CD4-positive, alpha-beta T cell (primary cell): ENCODE measurements around the gene ELF5. TPM values are rescaled to one million over a fixed set of nuclear protein-coding genes. Genes with fewer than 3 reads are reported as not detected.

Source experiments
- ATAC-seq: fragments of 200-7000 bp; cut with Tn5 transposase; one replicate; pipeline ENCODE4 v1.10.0; 2022; ENCODE audit warnings: mild to moderate bottlenecking; ENCODE audit not compliant: poor library complexity
- CTCF ChIA-PET: fragments of 350-600 bp; sonication (Branson Sonifier 250); formaldehyde crosslinking; loops from one replicate; lab custom pipeline; 2021; ENCODE audit warnings: antibody characterized with exemption, inconsistent platforms; lab: Charles Lee
- POLR2A ChIA-PET: fragments of 350-600 bp; sonication (Branson Sonifier 250); formaldehyde crosslinking; loops from one replicate; lab custom pipeline; 2021; ENCODE audit warnings: antibody characterized with exemption, inconsistent platforms; lab: Charles Lee
- DNase-seq, 14 experiments: peaks; one replicate each; pipeline ENCODE4 v3.0.0-alpha.2; 2013 to 2020; ENCODE audit warnings: mixed read lengths in 2 of 14
- H3K27ac ChIP-seq, 2 donors: one replicate each; pipeline versions ENCODE4 v1.5.1 to v1.7.0; 2013; ENCODE audit warnings: low read length in 2 of 2, low read depth in 1 of 2, mild to moderate bottlenecking in 1 of 2
- H3K27me3 ChIP-seq, 2 experiments: 1 replicate in 1 of 2; 2 replicates in 1 of 2; pipeline versions ENCODE4 v1.6.1 to v1.7.0; 2013; ENCODE audit warnings: low read length in 2 of 2, control low read depth in 1 of 2, mild to moderate bottlenecking in 1 of 2, moderate library complexity in 1 of 2; ENCODE audit not compliant: insufficient read depth in 2 of 2, control insufficient read depth in 1 of 2
- H3K36me3 ChIP-seq: one replicate; pipeline ENCODE4 v1.6.1; 2013; ENCODE audit warnings: low read length, control low read depth; ENCODE audit not compliant: insufficient read depth
- H3K4me1 ChIP-seq: one replicate; pipeline ENCODE4 v1.6.1; 2013; ENCODE audit warnings: low read length, control low read depth; ENCODE audit not compliant: insufficient read depth
- H3K4me3 ChIP-seq: one replicate; pipeline ENCODE4 v1.5.1; 2013; ENCODE audit warnings: mild to moderate bottlenecking, low read length, moderate library complexity
- H3K9me3 ChIP-seq, 2 experiments: 1 replicate in 1 of 2; 2 replicates in 1 of 2; pipeline versions ENCODE4 v1.6.1 to v1.7.0; 2013; ENCODE audit warnings: low read length in 2 of 2, mild to moderate bottlenecking in 2 of 2, control low read depth in 1 of 2, moderate library complexity in 1 of 2; ENCODE audit not compliant: control insufficient read depth in 1 of 2, insufficient read depth in 1 of 2
- H3K27ac Mint-ChIP-seq: one replicate; pipeline ENCODE4 v1.8.0; 2020; ENCODE audit warnings: mixed read lengths
- H3K27me3 Mint-ChIP-seq: one replicate; pipeline ENCODE4 v1.8.0; 2021; ENCODE audit warnings: mixed read lengths
- H3K36me3 Mint-ChIP-seq: one replicate; pipeline ENCODE4 v1.8.0; 2021; ENCODE audit warnings: low read depth, mixed read lengths
- H3K4me1 Mint-ChIP-seq: one replicate; pipeline ENCODE4 v1.8.0; 2021; ENCODE audit warnings: low read depth, mixed read lengths
- H3K4me3 Mint-ChIP-seq: one replicate; pipeline ENCODE4 v1.8.0; 2020; ENCODE audit warnings: mild to moderate bottlenecking, mixed read lengths
- H3K9me3 Mint-ChIP-seq: one replicate; pipeline ENCODE4 v1.8.0; 2020; ENCODE audit warnings: mixed read lengths
- intact Hi-C, 2 experiments: fragments of 100-400 bp; cut with DNase I in 1 of 2; cut with micrococcal nuclease in 1 of 2; formaldehyde crosslinking; loops; one replicate each; pipeline versions ENCODE4 v1.15.1 to v1.9.0; 2023 to 2025; cut with DNase I, micrococcal nuclease
- total RNA-seq, 174 experiments: library from RNA in 2 of 174; stranded (reverse) in 2 of 174; gene quantifications; one replicate each; pipeline ENCODE4 v1.2.3 and lab custom pipeline; 2021 to 2026
- TF ChIP-seq, protein P1 (sequence below): fragments of 200-600 bp; IDR thresholded peaks from one replicate; pipeline ENCODE4 v1.8.0; 2022; ENCODE audit warnings: antibody characterized with exemption, mild to moderate bottlenecking

The ELF5 gene
- total RNA-seq, 2 experiments from 2014 or later = not detected

DNA sequence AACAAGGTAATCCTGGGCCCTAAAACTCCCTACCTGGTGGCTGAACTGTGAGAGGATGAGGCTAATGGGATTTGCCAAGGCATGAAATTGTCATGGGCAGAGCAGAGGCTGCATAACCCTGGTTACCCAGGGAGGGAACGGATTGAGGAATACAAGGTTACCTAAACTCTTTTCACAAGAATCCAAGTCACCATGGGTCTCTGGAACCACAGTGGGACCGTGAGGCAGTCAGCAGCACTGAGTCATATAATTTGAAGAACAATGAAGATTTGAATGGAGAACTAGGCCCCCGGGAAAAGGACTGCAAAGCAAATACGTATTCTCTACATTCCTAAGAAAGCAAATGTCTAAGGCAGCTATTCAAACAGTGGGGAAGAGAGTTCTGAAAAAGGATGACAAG is 55.1 kb downstream of the ELF5 start:
- Mint-ChIP-seq H3K36me3 (peaks cover 97% of the 10 kb centered on the region), H3K4me3 (no peak overlapping the region), H3K9me3 (no peaks in the 10 kb centered on the region), H3K27me3 (no peaks in the 10 kb centered on the region), H3K27ac (no peak overlapping the region), H3K4me1 (no peaks in the 10 kb centered on the region)
- CTCF ChIA-PET = no interaction called here
- Histone ChIP-seq H3K4me1 (no peaks in the 10 kb centered on the region), H3K36me3 (peaks cover 80% of the 10 kb centered on the region), H3K9me3 (no peaks in the 10 kb centered on the region), H3K27me3 (no peaks in the 10 kb centered on the region), H3K4me3 (no peak overlapping the region), H3K27ac (no peak overlapping the region)
- DNase-seq (no peak), ATAC-seq (no peak)
- TF ChIP-seq, protein P1, sequence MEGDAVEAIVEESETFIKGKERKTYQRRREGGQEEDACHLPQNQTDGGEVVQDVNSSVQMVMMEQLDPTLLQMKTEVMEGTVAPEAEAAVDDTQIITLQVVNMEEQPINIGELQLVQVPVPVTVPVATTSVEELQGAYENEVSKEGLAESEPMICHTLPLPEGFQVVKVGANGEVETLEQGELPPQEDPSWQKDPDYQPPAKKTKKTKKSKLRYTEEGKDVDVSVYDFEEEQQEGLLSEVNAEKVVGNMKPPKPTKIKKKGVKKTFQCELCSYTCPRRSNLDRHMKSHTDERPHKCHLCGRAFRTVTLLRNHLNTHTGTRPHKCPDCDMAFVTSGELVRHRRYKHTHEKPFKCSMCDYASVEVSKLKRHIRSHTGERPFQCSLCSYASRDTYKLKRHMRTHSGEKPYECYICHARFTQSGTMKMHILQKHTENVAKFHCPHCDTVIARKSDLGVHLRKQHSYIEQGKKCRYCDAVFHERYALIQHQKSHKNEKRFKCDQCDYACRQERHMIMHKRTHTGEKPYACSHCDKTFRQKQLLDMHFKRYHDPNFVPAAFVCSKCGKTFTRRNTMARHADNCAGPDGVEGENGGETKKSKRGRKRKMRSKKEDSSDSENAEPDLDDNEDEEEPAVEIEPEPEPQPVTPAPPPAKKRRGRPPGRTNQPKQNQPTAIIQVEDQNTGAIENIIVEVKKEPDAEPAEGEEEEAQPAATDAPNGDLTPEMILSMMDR = no peak
- intact Hi-C loops = no loop called here
- POLR2A ChIA-PET = no interaction called here

DNA sequence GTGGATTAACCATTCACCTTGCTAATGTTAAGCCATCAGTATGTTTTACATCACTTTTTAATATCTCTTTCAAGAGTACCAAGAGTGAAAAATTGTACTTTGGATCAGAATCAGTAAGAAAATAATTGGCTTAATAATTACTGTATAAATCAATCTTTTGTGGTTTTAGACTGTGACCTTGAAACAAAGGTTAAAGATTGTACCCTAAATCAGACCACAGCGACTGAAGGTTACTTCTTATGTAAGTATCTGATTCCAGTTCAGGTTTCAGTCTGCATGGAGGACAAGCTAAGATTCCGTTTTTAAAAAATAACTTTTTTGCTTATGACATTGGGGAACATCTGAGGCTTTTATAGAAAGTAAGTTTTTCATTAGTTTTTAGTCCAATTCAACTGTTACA is 56.0 kb downstream of the ELF5 start:
- Mint-ChIP-seq H3K27me3 (no peaks in the 10 kb centered on the region), H3K27ac (no peak overlapping the region), H3K36me3 (peaks cover 97% of the 10 kb centered on the region), H3K9me3 (no peaks in the 10 kb centered on the region), H3K4me3 (no peak overlapping the region), H3K4me1 (no peaks in the 10 kb centered on the region)
- Histone ChIP-seq H3K36me3 (peaks cover 83% of the 10 kb centered on the region), H3K27ac (no peak overlapping the region), H3K4me1 (no peaks in the 10 kb centered on the region), H3K9me3 (no peaks in the 10 kb centered on the region), H3K4me3 (no peak overlapping the region), H3K27me3 (no peaks in the 10 kb centered on the region)
- ChIA-PET CTCF (no interaction called here), POLR2A (no interaction called here)
- intact Hi-C loops = no loop called here
- no peak for ATAC-seq
- TF ChIP-seq, protein P1 = no peak
- no peak for DNase-seq

DNA sequence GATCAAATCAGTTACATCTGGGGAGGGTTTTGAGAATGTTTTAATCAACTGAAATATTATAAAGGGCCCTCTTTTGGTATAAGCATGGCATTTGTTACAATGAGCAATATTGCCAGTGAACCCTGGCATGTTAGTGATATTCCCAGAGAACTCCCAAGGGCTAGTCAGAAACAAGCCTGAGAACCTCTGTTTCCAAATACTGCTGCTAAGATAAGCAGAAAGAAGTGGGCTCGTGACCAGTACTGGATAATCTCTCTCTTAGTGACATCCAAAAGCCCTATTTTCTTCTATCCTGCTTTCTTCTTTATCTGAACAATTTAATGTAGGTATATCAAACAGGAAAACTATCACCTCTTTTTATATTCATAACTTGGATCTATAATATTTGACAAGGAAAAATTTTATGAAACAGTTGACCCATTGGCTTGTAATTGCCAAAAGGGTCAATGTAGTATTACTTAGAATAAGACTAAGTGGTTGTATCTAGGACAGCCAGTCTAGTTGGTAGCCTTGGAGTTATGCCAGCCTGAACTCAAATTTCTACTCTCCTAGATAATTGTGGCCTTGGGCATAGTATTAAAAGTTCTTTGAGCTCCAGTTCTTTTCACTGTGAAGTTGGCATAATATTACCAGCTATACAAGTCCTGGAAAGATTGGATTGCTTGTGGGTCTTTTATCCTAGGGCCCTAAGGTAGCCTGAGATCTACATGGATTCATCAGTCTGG is 59.1 kb downstream of the ELF5 start:
- H3K27ac Mint-ChIP-seq = no peak overlapping the region
- H3K4me1 Mint-ChIP-seq = peaks cover 10% of the 10 kb centered on the region
- intact Hi-C loops = no loop called here
- H3K27me3 Mint-ChIP-seq = no peaks in the 10 kb centered on the region
- ATAC-seq = no peak
- CTCF ChIA-PET = interaction anchor here (1.4 kb wide), 1 partner anchor 9 kb away, joined by 3 read pairs; no protein-coding TSS in a partner anchor
- H3K4me3 Mint-ChIP-seq = no peak overlapping the region
- no peaks in the 10 kb centered on the region for H3K9me3 Mint-ChIP-seq
- Histone ChIP-seq H3K4me1 (no peaks in the 10 kb centered on the region), H3K27ac (no peak overlapping the region), H3K36me3 (peaks cover 91% of the 10 kb centered on the region), H3K27me3 (no peaks in the 10 kb centered on the region), H3K9me3 (no peaks in the 10 kb centered on the region), H3K4me3 (no peak overlapping the region)
- DNase-seq = no peak
- POLR2A ChIA-PET = interaction anchor here (1.3 kb wide), 1 partner anchor 14 kb away, joined by 3 read pairs; no protein-coding TSS in a partner anchor
- H3K36me3 Mint-ChIP-seq = peaks cover 96% of the 10 kb centered on the region
- TF ChIP-seq, protein P1 = no peak
